ENCODE data around the gene ACKR3. TPM values are rescaled to one million over a fixed set of nuclear protein-coding genes. Genes with fewer than 3 reads are reported as not detected.

ACKR3 gene
- total and polyA plus RNA-seq, 5 experiments from 2014 or later, result 2.4 to 6.1 (median 5.0) TPM

- POLR2A ChIA-PET, result interaction anchor here (0.8 to 6.8 kb wide), 2 partner anchors 14 to 20 kb away, joined by 4 to 73 read pairs; no protein-coding TSS in a partner anchor
- Mint-ChIP-seq H3K4me3 (peak overlapping the region in 2 of 10 donors; percentile 6 to 26), H3K36me3 (peaks cover 8 to 12% (median 12%) of the 10 kb centered on the region in 3 donors), H3K27ac (peak overlapping the region; percentile 63 to 99 (median 90)), H3K9me3 (peaks cover 0 to 15% (median 7%) of the 10 kb centered on the region in 9 donors), H3K27me3 (no peaks in the 10 kb centered on the region), H3K4me1 (peaks cover 54 to 97% (median 94%) of the 10 kb centered on the region in 4 donors)
- ATAC-seq (no peak), DNase-seq (no peak)
Measured at GRCh38 chr2:236550701-236551465, 18.7 kb upstream of the ACKR3 start.

GRCh38 chr2:236551471-236552211, 18.0 kb upstream of the ACKR3 start:
- Mint-ChIP-seq H3K36me3 (peaks cover 8 to 12% (median 12%) of the 10 kb centered on the region in 3 donors), H3K4me1 (peaks cover 51 to 96% (median 95%) of the 10 kb centered on the region in 4 donors), H3K27ac (peak overlapping the region; percentile 39 to 99 (median 80)), H3K4me3 (peak overlapping the region in 1 of 10 donors; percentile 36), H3K9me3 (peaks cover 0 to 15% (median 7%) of the 10 kb centered on the region in 9 donors), H3K27me3 (no peaks in the 10 kb centered on the region)
- ATAC-seq, result no peak
- DNase-seq, result no peak
- POLR2A ChIA-PET, result interaction anchor here (0.8 kb wide), 1 partner anchor 20 kb away, joined by 4 read pairs; no protein-coding TSS in a partner anchor

- H3K27me3 Mint-ChIP-seq, result no peaks in the 10 kb centered on the region
- H3K36me3 Mint-ChIP-seq, result peaks cover 8 to 12% (median 12%) of the 10 kb centered on the region in 3 donors
- ATAC-seq (no peak), DNase-seq (no peak)
- POLR2A ChIA-PET, result no interaction called here
- peak overlapping the region in 2 of 10 donors; percentile 0 to 36 for H3K4me3 Mint-ChIP-seq
- peaks cover 0 to 15% (median 7%) of the 10 kb centered on the region in 9 donors for H3K9me3 Mint-ChIP-seq
- peak overlapping the region in 9 of 10 donors; percentile 40 to 99 (median 80) for H3K27ac Mint-ChIP-seq
- peaks cover 48 to 96% (median 95%) of the 10 kb centered on the region in 4 donors for H3K4me1 Mint-ChIP-seq
Measured at GRCh38 chr2:236552212-236552542, 17.4 kb upstream of the ACKR3 start.

GRCh38 chr2:236552581-236553363, 16.9 kb upstream of the ACKR3 start:
- POLR2A ChIA-PET, result interaction anchor here (1.7 kb wide), 1 partner anchor 10 kb away, joined by 5 read pairs; no protein-coding TSS in a partner anchor
- H3K4me3 Mint-ChIP-seq, result peak overlapping the region in 2 of 10 donors; percentile 0 to 27

GRCh38 chr2:236553522-236553921, 16.1 kb upstream of the ACKR3 start:
- POLR2A ChIA-PET, result interaction anchor here (1.7 kb wide), 1 partner anchor 11 kb away, joined by 5 read pairs; no protein-coding TSS in a partner anchor
- no peaks in the 10 kb centered on the region for H3K27me3 Mint-ChIP-seq
- peaks cover 39 to 96% (median 94%) of the 10 kb centered on the region in 4 donors for H3K4me1 Mint-ChIP-seq
- H3K9me3 Mint-ChIP-seq, result peaks cover 0 to 15% (median 7%) of the 10 kb centered on the region in 9 donors
- no peak for ATAC-seq
- H3K27ac Mint-ChIP-seq, result peak overlapping the region in 8 of 10 donors; percentile 19 to 99 (median 62)
- no peak for DNase-seq
- H3K4me3 Mint-ChIP-seq, result peak overlapping the region in 2 of 10 donors; percentile 36 to 48
- H3K36me3 Mint-ChIP-seq, result peaks cover 10 to 12% (median 12%) of the 10 kb centered on the region in 3 donors

More at GRCh38 chr2:236552581-236553363, 16.9 kb upstream of the ACKR3 start:
- ATAC-seq (no peak), DNase-seq (no peak)
- Mint-ChIP-seq H3K27ac (peak overlapping the region in 9 of 10 donors; percentile 40 to 99 (median 69)), H3K27me3 (no peaks in the 10 kb centered on the region), H3K9me3 (peaks cover 0 to 15% (median 7%) of the 10 kb centered on the region in 9 donors), H3K4me1 (peaks cover 46 to 96% (median 95%) of the 10 kb centered on the region in 4 donors), H3K36me3 (peaks cover 7 to 12% (median 12%) of the 10 kb centered on the region in 3 donors)

GRCh38 chr2:236554629-236555282, 14.9 kb upstream of the ACKR3 start:
- POLR2A ChIA-PET, result interaction anchor here (0.8 to 3.5 kb wide), 5 partner anchors 8 to 531 kb away, joined by 3 to 18 read pairs (median 6); no protein-coding TSS in a partner anchor
- peaks cover 35 to 93% (median 92%) of the 10 kb centered on the region in 4 donors for H3K4me1 Mint-ChIP-seq
- ATAC-seq (peak; percentile 79 to 82), DNase-seq (peak in 4 of 10 donors; percentile 7 to 42 (median 27))
- H3K27ac Mint-ChIP-seq, result peak overlapping the region; percentile 71 to 99 (median 85)
- peaks cover 0 to 15% (median 7%) of the 10 kb centered on the region in 9 donors for H3K9me3 Mint-ChIP-seq
- peak overlapping the region; percentile 3 to 69 (median 38) for H3K4me3 Mint-ChIP-seq
- H3K36me3 Mint-ChIP-seq, result peaks cover 10 to 12% (median 12%) of the 10 kb centered on the region in 3 donors
- H3K27me3 Mint-ChIP-seq, result no peaks in the 10 kb centered on the region

- POLR2A ChIA-PET, result interaction anchor here (1.4 to 3.5 kb wide), 3 partner anchors 9 to 19 kb away, joined by 6 to 18 read pairs (median 6); no protein-coding TSS in a partner anchor
- Mint-ChIP-seq H3K4me1 (peaks cover 38 to 92% (median 90%) of the 10 kb centered on the region in 4 donors), H3K27ac (peak overlapping the region; percentile 71 to 99 (median 85)), H3K27me3 (no peaks in the 10 kb centered on the region), H3K36me3 (peaks cover 10 to 12% (median 12%) of the 10 kb centered on the region in 3 donors), H3K9me3 (peaks cover 0 to 15% (median 7%) of the 10 kb centered on the region in 9 donors), H3K4me3 (peak overlapping the region in 7 of 10 donors; percentile 5 to 69 (median 35))
- ATAC-seq (no peak), DNase-seq (no peak)
Measured at GRCh38 chr2:236555481-236555880, 14.1 kb upstream of the ACKR3 start.

GRCh38 chr2:236557306-236558030, 12.2 kb upstream of the ACKR3 start:
- POLR2A ChIA-PET, result interaction anchor here (3.5 kb wide), 1 partner anchor 11 kb away, joined by 18 read pairs; no protein-coding TSS in a partner anchor
- Mint-ChIP-seq H3K27ac (peak overlapping the region in 5 of 10 donors; percentile 14 to 70 (median 64)), H3K9me3 (peaks cover 0 to 15% (median 7%) of the 10 kb centered on the region in 9 donors), H3K4me1 (peaks cover 34 to 82% (median 76%) of the 10 kb centered on the region in 4 donors), H3K27me3 (no peaks in the 10 kb centered on the region), H3K4me3 (peak overlapping the region in 1 of 10 donors; percentile 22), H3K36me3 (peaks cover 19 to 26% (median 24%) of the 10 kb centered on the region in 3 donors)
- DNase-seq (no peak), ATAC-seq (no peak)

- Mint-ChIP-seq H3K27me3 (no peaks in the 10 kb centered on the region), H3K27ac (peak overlapping the region in 5 of 10 donors; percentile 6 to 70 (median 58)), H3K36me3 (peaks cover 25 to 32% (median 30%) of the 10 kb centered on the region in 3 donors), H3K9me3 (peaks cover 0 to 15% (median 7%) of the 10 kb centered on the region in 9 donors), H3K4me3 (no peak overlapping the region), H3K4me1 (peaks cover 30 to 78% (median 71%) of the 10 kb centered on the region in 4 donors)
- ATAC-seq, result no peak
- POLR2A ChIA-PET, result no interaction called here
- no peak for DNase-seq
Measured at GRCh38 chr2:236558036-236558435, 11.6 kb upstream of the ACKR3 start.

Data from naive thymus-derived CD8-positive, alpha-beta T cell (primary cell).